Measurements from ENCODE around the gene FTH1. TPM values are rescaled to one million over a fixed set of nuclear protein-coding genes. Genes with fewer than 3 reads are reported as not detected.

FTH1 gene
- total and polyA plus RNA-seq, 2 of the 4 experiments (the other 2 are of a cell fraction): 344 to 2,516 TPM

- TF ChIP-seq MAFK (IDR thresholded peaks at IDR 0.05; ENCODE audit: low read depth, low read length) (no peak), MAZ (IDR thresholded peaks at IDR 0.05; ENCODE audit: borderline replicate concordance, low read depth, low read length) (no peak), SMC3 (IDR thresholded peaks at IDR 0.05; ENCODE audit: low read depth, low read length) (no peak; the same call in 1 of the 2 replicates)
Measured at GRCh38 chr11:61969838-61970662, 2.6 kb upstream of the FTH1 start (continued).

- Histone ChIP-seq H3K79me1 (ENCODE audit: low read depth in 1 of 2, low read length in 2 of 2) (peaks cover 15 to 63% of the 10 kb centered on the region in 2 experiments), H3K9ac (ENCODE audit: low read depth, low read length) (no peak overlapping the region), H2BK20ac (ENCODE audit: low read depth, low read length) (peak overlapping the region; percentile 88; the same call in 1 of the 2 replicates), H3K4me3 (ENCODE audit: insufficient read depth, low read depth, low read length) (no peak overlapping the region), H2AK9ac (replicated peaks; ENCODE audit: low read depth, low read length, poor library complexity) (no peak overlapping the region), H2BK15ac (ENCODE audit: low read depth, low read length) (peak overlapping the region; percentile 86; the same call in 2 of the 3 replicates), H2BK120ac (ENCODE audit: low read depth, low read length) (peak overlapping the region; percentile 66; the same call in 1 of the 2 replicates), H4K91ac (ENCODE audit: insufficient read depth, low read depth, low read length) (peak overlapping the region; percentile 53; the same call in 1 of the 2 replicates), H4K5ac (ENCODE audit: low read depth, low read length) (0 out of 2 replicates have a peak overlapping the region, but pooled peaks have one; percentile 19), H2AK5ac (ENCODE audit: low read depth, low read length) (peak overlapping the region; percentile 59), H3K4me2 (ENCODE audit: low read depth, low read length) (peak overlapping the region; percentile 29), H3K23ac (ENCODE audit: low read depth, low read length) (peak overlapping the region; percentile 88; the same call in 1 of the 2 replicates), H2AFZ (replicated peaks; ENCODE audit: low read length, poor library complexity) (no peak overlapping the region), H3K9me3 (ENCODE audit: control insufficient read depth, insufficient read depth, low read length) (no peaks in the 10 kb centered on the region), H3K27ac (ENCODE audit: insufficient read depth, low read length) (peak overlapping the region; percentile 96; the same call in 1 of the 2 replicates), H3K14ac (replicated peaks; ENCODE audit: low read depth, low read length) (peak overlapping the region; percentile 77; the same call in 1 of the 2 replicates), H3K4ac (ENCODE audit: low read depth, low read length) (peak overlapping the region; percentile 99), H4K8ac (ENCODE audit: low read depth in 2 of 2, low read length in 2 of 2) (no peak overlapping the region; a peak in 2 of 4 replicates), H3K27me3 (ENCODE audit: control insufficient read depth, insufficient read depth, low read length) (no peaks in the 10 kb centered on the region), H3K9me1 (ENCODE audit: insufficient read depth, low read length) (peaks cover 28% of the 10 kb centered on the region), H3K36me3 (ENCODE audit: control insufficient read depth, insufficient read depth, low read length) (peaks cover 18% of the 10 kb centered on the region), H2BK5ac (ENCODE audit: low read depth, low read length, poor library complexity, severe bottlenecking) (peak overlapping the region; percentile 88), H3K18ac (ENCODE audit: low read depth, low read length) (peak overlapping the region; percentile 57), H3K56ac (ENCODE audit: extremely low read depth, insufficient read depth, low read length) (peak overlapping the region; percentile 61; the same call in 1 of the 2 replicates), H3K4me1 (ENCODE audit: control insufficient read depth, insufficient read depth, low read length) (peaks cover 32% of the 10 kb centered on the region), H4K20me1 (ENCODE audit: insufficient read depth, low read length) (peaks cover 29% of the 10 kb centered on the region)
- dilution Hi-C loops (cut with HindIII; ENCODE audit: low sequenced_read_pairs, unreplicated experiment) (no loop called here), in situ Hi-C loops (cut with MboI; ENCODE audit: low sequenced_read_pairs) (loop anchor here (10.0 kb wide), 1 partner anchor 55 kb away; no protein-coding TSS in a partner anchor), intact Hi-C loops (cut with micrococcal nuclease) (no loop called here)
- no CpG with 5 or more reads among the region's 7 CpGs for WGBS, 2 experiments (ENCODE audit: extremely low coverage in 2 of 2, insufficient read length in 1 of 2)
- CTCF ChIA-PET: interaction anchor here (1.1 to 3.3 kb wide), 2 partner anchors 112 to 139 kb away, joined by 4 to 15 read pairs; no protein-coding TSS in a partner anchor
- ATAC-seq (ENCODE audit: low read depth) (no peak), DNase-seq (no peak)
- no TSS peak for BruUV-seq (replicated peaks)
- POLR2A ChIA-PET (ENCODE audit: unreplicated experiment): no interaction called here
- TF ChIP-seq FOS (IDR thresholded peaks at IDR 0.05; ENCODE audit: low read depth, low read length) (no peak), MAZ (IDR thresholded peaks at IDR 0.05; ENCODE audit: borderline replicate concordance, low read depth, low read length) (no peak), CHD1 (IDR thresholded peaks at IDR 0.05; ENCODE audit: low read depth, low read length) (no peak), MXI1 (IDR thresholded peaks at IDR 0.05; ENCODE audit: borderline replicate concordance, low read depth, low read length) (no peak), SMC3 (IDR thresholded peaks at IDR 0.05; ENCODE audit: low read depth, low read length) (no peak), RAD21 (IDR thresholded peaks at IDR 0.05; ENCODE audit: low read length) (no peak), ELK1 (IDR thresholded peaks at IDR 0.05; ENCODE audit: borderline replicate concordance, low read depth, low read length) (no peak), RCOR1 (IDR thresholded peaks at IDR 0.05; ENCODE audit: insufficient replicate concordance, low read length) (no peak), RFX5 (IDR thresholded peaks at IDR 0.05; ENCODE audit: low read depth, low read length) (no peak), CTCF (conservative IDR thresholded peaks at IDR 0.05; ENCODE audit: low read depth, low read length) (no peak), MAFK (IDR thresholded peaks at IDR 0.05; ENCODE audit: low read depth, low read length) (no peak)
Measured at GRCh38 chr11:61969391-61969758, 1.9 kb upstream of the FTH1 start.

Data from IMR-90 (cell line).